Caco-2 (cell line): Measurements from ENCODE around the gene SLC27A3. TPM values are rescaled to one million over a fixed set of nuclear protein-coding genes. Genes with fewer than 3 reads are reported as not detected.
A peak's percentile ranks its signal among the peaks of the same experiment; 100 is the strongest.

Experiments used
- BruUV-seq: library from RNA; stranded (reverse); fragments of 400-500 nt; replicated peaks from 2 replicates; lab custom pipeline; 2021; lab: Mats Ljungman, UMichigan
- CTCF ChIA-PET: fragments of 300-600 bp; sonication (Branson Sonifier 250); formaldehyde crosslinking; loops from one replicate; lab custom pipeline; 2022; ENCODE audit warnings: antibody characterized with exemption; lab: Charles Lee
- POLR2A ChIA-PET: fragments of 300-600 bp; sonication (Branson Sonifier 250); formaldehyde crosslinking; loops from one replicate; lab custom pipeline; 2022; ENCODE audit warnings: antibody characterized with exemption; lab: Charles Lee
- DNase-seq, 2 experiments: peaks; one replicate each; pipeline versions ENCODE4 v3.0.0 to v3.0.0-alpha.2; 2020 to 2022
- H3K27me3 ChIP-seq: replicated peaks from 2 replicates; pipeline ENCODE4 v1.6.0; 2011; ENCODE audit warnings: low read length; ENCODE audit not compliant: control insufficient read depth, insufficient read depth
- H3K36me3 ChIP-seq: 2 replicates; pipeline ENCODE4 v1.5.1; 2011; ENCODE audit warnings: low read length; ENCODE audit not compliant: control insufficient read depth, insufficient read depth
- H3K4me1 ChIP-seq: fragments of 250-450 bp; sonication (Bioruptor Pico); 2 replicates; pipeline ENCODE4 v1.5.1; 2020; ENCODE audit warnings: mild to moderate bottlenecking
- H3K4me3 ChIP-seq: 2 replicates; pipeline ENCODE4 v1.5.1; 2011; ENCODE audit warnings: low read depth, mild to moderate bottlenecking, control low read depth, low read length
- H3K9me3 ChIP-seq: fragments of 250-450 bp; sonication (Bioruptor Pico); 2 replicates; pipeline ENCODE4 v1.5.1; 2020; ENCODE audit warnings: mild to moderate bottlenecking, moderate library complexity
- H3K27ac Mint-ChIP-seq: one replicate; pipeline ENCODE4 v1.8.0; 2022; ENCODE audit warnings: mixed read lengths; ENCODE audit not compliant: unreplicated experiment
- H3K27me3 Mint-ChIP-seq: one replicate; pipeline ENCODE4 v1.8.0; 2022; ENCODE audit warnings: mixed read lengths; ENCODE audit not compliant: insufficient read depth, unreplicated experiment
- H3K36me3 Mint-ChIP-seq: one replicate; pipeline ENCODE4 v1.8.0; 2022; ENCODE audit warnings: mild to moderate bottlenecking, mixed read lengths; ENCODE audit not compliant: insufficient read depth, unreplicated experiment
- H3K4me1 Mint-ChIP-seq: one replicate; pipeline ENCODE4 v1.8.0; 2022; ENCODE audit warnings: low read depth, mixed read lengths; ENCODE audit not compliant: unreplicated experiment
- H3K4me3 Mint-ChIP-seq: one replicate; pipeline ENCODE4 v1.8.0; 2022; ENCODE audit warnings: mild to moderate bottlenecking, moderate library complexity, mixed read lengths; ENCODE audit not compliant: unreplicated experiment
- H3K9me3 Mint-ChIP-seq: one replicate; pipeline ENCODE4 v1.8.0; 2022; ENCODE audit warnings: mixed read lengths; ENCODE audit not compliant: unreplicated experiment
- CTCF ChIP-seq, 2 experiments: fragments of 200-600 bp in 1 of 2; IDR thresholded peaks; 1 replicate in 1 of 2; 2 replicates in 1 of 2; pipeline versions ENCODE4 v1.5.1 to v1.8.0; 2011 to 2022; ENCODE audit warnings: antibody characterized with exemption in 1 of 2, control low read depth in 1 of 2, inconsistent platforms in 1 of 2, low read depth in 1 of 2, low read length in 1 of 2, mild to moderate bottlenecking in 1 of 2, moderate library complexity in 1 of 2; ENCODE audit not compliant: insufficient read depth in 1 of 2, severe bottlenecking in 1 of 2, unreplicated experiment in 1 of 2
- intact Hi-C: fragments of 100-400 bp; cut with micrococcal nuclease; formaldehyde crosslinking; loops from one replicate; pipeline ENCODE4 v1.10.0; 2022; ENCODE audit not compliant: unreplicated experiment
- total RNA-seq: library from RNA; stranded (reverse); gene quantifications from 2 replicates; pipeline ENCODE4 v1.2.3, GENCODE V29; 2022

Gene SLC27A3
- total RNA-seq, 1 experiment from 2014 or later, result 22.8 TPM

DNA sequence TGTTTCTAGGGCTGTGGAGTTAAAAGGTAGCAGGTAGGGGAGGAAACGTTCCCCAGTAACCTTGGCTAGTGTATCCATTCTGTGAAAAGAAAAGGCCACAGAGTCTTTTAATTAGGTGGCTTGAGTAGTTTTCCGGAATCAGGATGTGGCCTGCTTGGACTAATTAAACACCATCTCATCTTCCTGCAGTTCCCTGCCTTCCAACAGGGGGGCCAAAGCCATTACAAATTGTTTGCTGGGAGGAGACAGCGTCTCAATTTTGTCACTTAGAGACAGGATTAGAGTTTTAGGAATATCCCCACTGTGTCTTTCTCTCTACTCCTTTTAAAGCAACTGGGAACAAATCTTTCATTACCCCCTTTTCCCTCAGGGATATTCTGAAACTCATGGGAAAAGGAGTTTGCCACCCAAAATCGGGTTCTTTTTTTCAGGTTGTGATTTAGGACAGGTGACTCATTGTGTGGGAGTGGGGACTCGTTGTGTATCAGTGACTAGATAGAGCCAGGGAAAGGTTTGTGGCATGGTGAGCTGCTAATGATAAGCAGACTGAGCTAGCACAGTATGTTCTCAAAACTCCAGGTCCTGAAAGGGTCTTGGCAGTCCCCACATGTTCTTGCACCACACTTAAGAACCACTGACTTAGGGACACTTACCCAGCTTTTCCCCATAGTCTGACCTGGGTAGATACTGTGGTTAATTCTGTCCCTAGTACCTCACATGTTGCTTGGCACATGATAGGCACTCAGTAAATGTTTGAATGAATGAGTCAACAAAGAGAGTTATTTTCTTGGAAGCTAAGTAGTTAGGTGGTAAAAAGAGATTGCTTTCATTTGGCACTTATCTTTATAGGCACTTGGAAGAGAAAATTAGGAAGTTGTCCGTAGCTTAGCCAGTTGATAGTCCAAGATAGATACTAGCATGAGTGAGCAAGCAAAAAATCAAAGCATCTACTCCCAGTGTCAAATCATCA, 24.9 kb upstream of the SLC27A3 start:
- H3K4me3 Mint-ChIP-seq, result no peak overlapping the region
- H3K4me1 Mint-ChIP-seq, result no peaks in the 10 kb centered on the region
- intact Hi-C loops, result no loop called here
- no peak overlapping the region for H3K4me3 ChIP-seq
- no peaks in the 10 kb centered on the region for H3K27me3 Mint-ChIP-seq
- TF ChIP-seq CTCF (IDR thresholded peaks at IDR 0.05; ENCODE audit: insufficient read depth in 1 of 2, low read depth in 1 of 2, low read length in 1 of 2, severe bottlenecking in 1 of 2, unreplicated experiment in 1 of 2), result no peak
- no peak for DNase-seq
- POLR2A ChIA-PET, result no interaction called here
- peaks cover 4% of the 10 kb centered on the region for H3K36me3 ChIP-seq
- peaks cover 56% of the 10 kb centered on the region for H3K36me3 Mint-ChIP-seq
- no peak overlapping the region for H3K27ac Mint-ChIP-seq
- H3K27me3 ChIP-seq, result no peaks in the 10 kb centered on the region
- H3K4me1 ChIP-seq, result no peaks in the 10 kb centered on the region
- BruUV-seq, result no TSS peak
- CTCF ChIA-PET, result interaction anchor here (0.6 kb wide), 1 partner anchor 23 kb away, joined by 3 read pairs; the partner anchor contains the start of gene INTS3
- no peaks in the 10 kb centered on the region for H3K9me3 ChIP-seq
- no peaks in the 10 kb centered on the region for H3K9me3 Mint-ChIP-seq

DNA sequence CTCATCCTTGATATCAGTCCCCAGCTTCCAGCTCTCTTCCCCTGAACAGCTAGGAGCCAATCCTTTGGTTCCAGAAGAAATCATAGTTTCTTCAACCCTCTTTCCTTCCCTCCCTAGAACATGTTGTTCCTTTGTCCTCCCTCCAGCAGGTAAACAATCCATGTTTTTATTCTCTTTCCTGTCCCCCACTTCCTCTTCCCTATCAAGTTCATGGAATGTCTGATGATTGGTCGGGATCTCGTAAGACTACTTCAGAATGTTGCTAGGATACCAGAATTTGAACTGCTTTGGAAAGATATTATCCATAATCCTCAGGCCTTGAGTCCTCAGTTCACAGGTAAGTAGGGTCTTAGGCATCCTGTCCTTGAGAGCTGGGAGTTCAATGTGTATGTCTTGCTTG, 23.1 kb upstream of the SLC27A3 start:
- Histone ChIP-seq H3K9me3 (no peaks in the 10 kb centered on the region), H3K4me3 (no peak overlapping the region), H3K36me3 (peaks cover 4% of the 10 kb centered on the region), H3K4me1 (no peaks in the 10 kb centered on the region), H3K27me3 (no peaks in the 10 kb centered on the region)
- Mint-ChIP-seq H3K4me1 (no peaks in the 10 kb centered on the region), H3K27me3 (no peaks in the 10 kb centered on the region), H3K9me3 (no peaks in the 10 kb centered on the region), H3K27ac (no peak overlapping the region), H3K36me3 (peaks cover 51% of the 10 kb centered on the region), H3K4me3 (no peak overlapping the region)
- ChIA-PET POLR2A (no interaction called here), CTCF (interaction anchor here (0.7 kb wide), 1 partner anchor 74 kb away, joined by 6 read pairs; the partner anchor contains the start of gene NPR1)
- BruUV-seq, result no TSS peak
- no peak for DNase-seq
- TF ChIP-seq CTCF (IDR thresholded peaks at IDR 0.05; ENCODE audit: insufficient read depth in 1 of 2, low read depth in 1 of 2, low read length in 1 of 2, severe bottlenecking in 1 of 2, unreplicated experiment in 1 of 2), result no peak
- intact Hi-C loops, result no loop called here

DNA sequence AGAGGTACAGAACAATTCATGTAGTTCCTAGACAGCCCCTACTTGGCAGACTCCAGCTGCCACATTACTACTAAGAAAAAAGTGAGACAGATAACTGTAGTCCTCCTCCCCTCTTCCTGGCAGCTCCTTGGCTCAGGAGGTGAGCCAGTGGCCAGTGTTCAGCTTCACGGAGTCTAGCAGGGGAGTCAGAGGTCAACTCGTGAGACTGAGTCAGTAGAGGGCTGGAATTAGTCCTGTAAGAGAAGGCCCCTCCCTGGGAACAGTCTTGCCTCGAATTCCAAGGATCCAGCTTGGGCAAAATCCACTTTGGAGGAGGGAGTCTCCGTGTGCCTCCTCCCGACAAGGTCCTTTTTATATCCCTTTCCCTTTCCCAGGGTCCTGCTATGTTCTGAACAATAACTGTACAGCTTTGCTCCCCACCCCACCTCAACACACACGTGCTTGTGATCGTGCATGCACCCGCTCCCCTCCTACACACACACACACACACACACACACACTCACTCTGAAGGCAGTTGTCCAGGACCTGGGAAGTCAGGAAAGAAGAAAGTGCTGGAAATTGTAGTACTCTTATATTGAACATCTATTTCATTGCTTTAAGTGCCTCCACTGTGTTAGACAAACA, 22.5 kb upstream of the SLC27A3 start:
- Mint-ChIP-seq H3K4me3 (no peak overlapping the region), H3K4me1 (no peaks in the 10 kb centered on the region), H3K9me3 (no peaks in the 10 kb centered on the region), H3K27me3 (no peaks in the 10 kb centered on the region), H3K27ac (peak overlapping the region; percentile 34), H3K36me3 (peaks cover 50% of the 10 kb centered on the region)
- no peaks in the 10 kb centered on the region for H3K4me1 ChIP-seq
- intact Hi-C loops, result no loop called here
- no peak for TF ChIP-seq CTCF (IDR thresholded peaks at IDR 0.05; ENCODE audit: insufficient read depth in 1 of 2, low read depth in 1 of 2, low read length in 1 of 2, severe bottlenecking in 1 of 2, unreplicated experiment in 1 of 2)
- no peaks in the 10 kb centered on the region for H3K27me3 ChIP-seq
- H3K36me3 ChIP-seq, result peaks cover 4% of the 10 kb centered on the region
- no peak overlapping the region for H3K4me3 ChIP-seq
- CTCF ChIA-PET, result interaction anchor here (0.7 kb wide), 1 partner anchor 74 kb away, joined by 6 read pairs; the partner anchor contains the start of gene NPR1
- no peak for DNase-seq
- no TSS peak for BruUV-seq
- no peaks in the 10 kb centered on the region for H3K9me3 ChIP-seq
- POLR2A ChIA-PET, result no interaction called here
